C4-2B (cell line): Measurements from ENCODE around the gene UGT3A1.
"Not testable (repeated sequence)": the region's sequence is repeated elsewhere in the genome, so short reads cannot be mapped to it uniquely, and the experiment has no call there.

Experiments used
- H3K27ac ChIP-seq: fragments of 450-650 bp; 2 replicates; pipeline ENCODE4 v1.5.1; 2017
- CTCF ChIP-seq: fragments of 450-650 bp; conservative IDR thresholded peaks from 2 replicates; pipeline ENCODE4 v1.5.1; 2017; ENCODE audit warnings: mild to moderate bottlenecking
- ZFX ChIP-seq: fragments of 450-650 bp; IDR thresholded peaks from 2 replicates; pipeline ENCODE4 v1.6.1; 2017

UGT3A1 gene

DNA sequence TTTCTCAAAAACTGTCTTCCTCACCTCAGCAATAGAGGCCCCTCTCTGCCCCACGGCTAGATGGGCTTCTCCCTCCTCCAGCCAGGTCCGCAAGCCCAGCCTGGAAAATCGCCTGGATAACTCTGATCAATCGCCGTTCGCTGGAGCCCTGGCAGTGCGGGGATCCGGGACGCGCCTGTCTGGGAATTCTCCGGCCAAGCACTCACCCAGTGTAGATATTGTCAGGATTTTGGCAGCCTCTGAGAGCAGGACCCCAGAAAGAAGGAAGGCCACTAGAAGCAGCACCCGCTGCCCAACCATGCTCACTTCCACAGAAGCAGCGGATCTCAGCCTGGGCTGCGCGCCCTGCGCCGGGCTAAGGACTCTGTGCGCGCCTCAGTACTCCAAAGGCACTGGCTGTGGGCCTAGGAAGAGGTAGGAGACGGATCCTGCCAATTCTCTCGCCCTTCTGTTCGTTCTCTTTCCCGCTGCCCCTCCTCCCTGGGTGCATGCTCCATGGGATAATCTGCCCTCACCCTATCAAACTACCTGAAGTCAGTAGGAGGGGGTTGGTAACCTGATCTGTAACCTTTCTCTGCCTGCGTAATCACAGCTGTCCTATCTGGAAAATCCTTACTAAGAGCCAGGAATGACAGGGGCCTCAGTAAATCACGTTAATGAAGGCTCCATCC is at the start of gene UGT3A1:
UGT3A1 (minus strand) TSS at position 450 of the 671 bp plus-strand sequence; CDS start at position 300, 150 bp downstream.
- TF ChIP-seq CTCF (no peak), ZFX (no peak)
- H3K27ac ChIP-seq: no peak within 1 kb of the TSS

- no peak overlapping the region for H3K27ac ChIP-seq
- TF ChIP-seq ZFX: no peak
- TF ChIP-seq CTCF: no peak
These were observed 44.5 kb upstream of the UGT3A1 start for GRCh38 chr5:36035696-36036095.

DNA sequence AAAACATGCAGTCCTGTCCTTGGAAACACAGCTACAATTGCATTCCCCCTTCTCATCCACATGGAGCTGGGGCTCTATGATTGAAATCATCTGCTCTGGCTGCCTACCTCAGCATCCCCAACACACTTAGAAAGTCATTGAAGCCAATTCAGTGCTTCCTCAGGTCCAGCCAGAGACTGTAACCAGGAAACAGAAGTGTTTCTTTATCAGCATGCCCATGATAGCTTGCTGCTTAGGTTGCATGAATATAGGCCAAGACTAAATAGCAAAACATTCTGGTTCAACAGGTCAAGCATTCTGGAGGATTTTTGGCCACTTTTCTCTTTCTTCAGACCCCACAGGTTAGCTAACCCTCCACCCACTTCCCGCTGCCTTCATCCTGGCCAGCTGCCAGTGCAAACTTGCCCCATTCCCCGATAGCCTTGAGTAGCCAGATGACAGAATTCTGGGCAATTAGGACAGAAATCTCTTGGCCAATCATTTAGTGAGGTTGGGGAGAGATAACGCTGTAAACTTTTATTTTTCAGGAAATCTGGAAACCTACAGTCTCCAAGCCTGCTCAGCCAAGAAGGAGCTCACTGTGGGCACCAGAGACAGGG is 43.4 kb upstream of the UGT3A1 start:
- not testable (repeated sequence) for H3K27ac ChIP-seq

- no peak overlapping the region for H3K27ac ChIP-seq
These were observed 42.3 kb upstream of the UGT3A1 start for GRCh38 chr5:36033486-36033885.

DNA sequence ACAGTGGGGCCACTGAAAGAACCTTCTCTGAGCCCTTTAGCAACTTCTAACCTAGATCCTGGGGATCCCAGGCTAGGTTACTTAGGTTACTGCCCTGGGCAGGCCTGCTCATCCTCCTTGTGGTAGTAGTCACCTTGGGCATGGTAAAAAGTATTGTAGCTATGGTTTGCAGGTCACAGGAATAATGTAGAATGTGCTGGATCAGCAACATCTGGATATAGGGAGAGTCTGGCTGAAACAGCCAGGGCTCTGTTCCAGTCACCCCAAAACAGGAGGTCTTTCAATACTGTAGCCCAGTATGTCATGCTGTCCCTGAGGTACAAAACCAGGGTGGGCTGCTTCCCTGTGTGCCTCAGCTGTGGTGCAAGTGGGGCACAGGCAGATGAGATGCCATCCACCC is 41.9 kb upstream of the UGT3A1 start:
- TF ChIP-seq ZFX: no peak
- no peak for TF ChIP-seq CTCF
- H3K27ac ChIP-seq: no peak overlapping the region

More at GRCh38 chr5:36033486-36033885, 42.3 kb upstream of the UGT3A1 start:
- TF ChIP-seq ZFX: no peak
- TF ChIP-seq CTCF: no peak

DNA sequence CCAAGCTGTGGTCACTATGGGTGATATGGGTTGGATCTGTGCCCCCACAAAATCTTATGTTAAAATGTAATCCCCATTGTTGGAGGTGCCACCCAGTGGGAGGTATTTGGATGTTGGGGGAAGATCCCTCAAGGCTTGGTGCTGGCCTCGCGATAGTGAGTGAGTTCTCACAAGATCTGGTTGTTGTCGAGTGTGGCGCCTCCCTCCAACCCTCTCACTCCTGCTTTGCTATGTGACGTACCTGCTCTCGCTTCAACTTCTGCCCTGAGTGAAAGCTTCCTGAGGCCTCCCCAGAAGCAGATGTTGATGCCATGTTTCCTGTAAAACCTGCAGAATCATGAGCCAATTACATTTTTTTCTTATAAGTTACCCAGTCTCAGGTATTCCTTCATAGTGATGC is 40.0 kb upstream of the UGT3A1 start:
- H3K27ac ChIP-seq: no peak overlapping the region
- TF ChIP-seq ZFX (no peak), CTCF (no peak)

GRCh38 chr5:36029914-36030313 is 38.7 kb upstream of the UGT3A1 start:
- H3K27ac ChIP-seq: no peak overlapping the region
- no peak for TF ChIP-seq ZFX
- TF ChIP-seq CTCF: no peak
